Tibial nerve (tissue), 4 donors: Measurements from ENCODE around the gene KLF14. TPM values are rescaled to one million over a fixed set of nuclear protein-coding genes. Genes with fewer than 3 reads are reported as not detected.

Experiments used
- DNase-seq, 2 donors: peaks; one replicate each; pipeline ENCODE4 v3.0.0-alpha.2; 2019; ENCODE audit warnings: low spot score in 2 of 2
- H3K27ac ChIP-seq, 4 donors: fragments of 200-600 bp; sonication (generic) in 3 of 4; one replicate each; pipeline ENCODE4 v1.5.1; 2017 to 2019; ENCODE audit warnings: mild to moderate bottlenecking in 1 of 4
- H3K27me3 ChIP-seq, 2 donors: fragments of 200-600 bp; sonication (generic) in 1 of 2; one replicate each; pipeline versions ENCODE4 v1.5.1 to v1.6.0; 2017 to 2019
- H3K36me3 ChIP-seq, 3 donors: fragments of 200-600 bp; sonication (generic); one replicate each; pipeline ENCODE4 v1.5.1; 2018 to 2019
- H3K4me1 ChIP-seq, 4 donors: fragments of 200-600 bp; sonication (generic) in 3 of 4; one replicate each; pipeline ENCODE4 v1.5.1; 2017 to 2019
- H3K4me3 ChIP-seq, 4 donors: fragments of 200-600 bp; sonication (generic) in 3 of 4; one replicate each; pipeline ENCODE4 v1.5.1; 2017 to 2019; ENCODE audit warnings: mild to moderate bottlenecking in 1 of 4, moderate library complexity in 1 of 4
- H3K9me3 ChIP-seq, 4 donors: fragments of 200-600 bp; sonication (generic) in 3 of 4; one replicate each; pipeline ENCODE4 v1.5.1; 2017 to 2019
- EP300 ChIP-seq, 2 donors: sonication (generic); formaldehyde crosslinking; IDR thresholded peaks; one replicate each; pipeline ENCODE4 v1.6.1; 2017; ENCODE audit warnings: antibody characterized with exemption in 2 of 2, mild to moderate bottlenecking in 1 of 2
- POLR2A ChIP-seq, 2 donors: fragments of 450-650 bp; IDR thresholded peaks; one replicate each; pipeline ENCODE4 v1.6.1; 2017; ENCODE audit warnings: antibody characterized with exemption in 2 of 2, mild to moderate bottlenecking in 2 of 2, moderate library complexity in 2 of 2
- WGBS, 2 donors: methylation state at CpG; one replicate each; pipeline ENCODE4 v1.1.5; 2018; 5-methylcytosine and 5-hydroxymethylcytosine counted together
- total RNA-seq, 4 donors: library from RNA; depleted of rRNA; stranded (reverse); fragments of >200 nt; gene quantifications; one replicate each; pipeline ENCODE4 v1.1.0, GENCODE V29; 2016
- TF ChIP-seq, protein P1 (sequence below), 5 experiments: fragments of 200-600 bp in 3 of 5; fragments of 450-650 bp in 2 of 5; sonication (generic) in 3 of 5; IDR thresholded peaks; one replicate each; pipeline ENCODE4 v1.5.1; 2016 to 2019; ENCODE audit warnings: antibody characterized with exemption in 5 of 5, mild to moderate bottlenecking in 3 of 5, moderate library complexity in 2 of 5

Gene KLF14
- total RNA-seq, 4 donors from 2014 or later = 0.22 to 1.5 (median 0.42) TPM; not detected in 1

- H3K27me3 ChIP-seq = no peaks in the 10 kb centered on the region
- no peak overlapping the region for H3K4me3 ChIP-seq
- DNase-seq = no peak
- 66 to 69% methylated on average over 2 of the region's 2 CpGs for WGBS, 2 donors
- H3K36me3 ChIP-seq = no peaks in the 10 kb centered on the region
- H3K4me1 ChIP-seq = peaks cover 0 to 7% (median 0%) of the 10 kb centered on the region in 4 donors
- no peaks in the 10 kb centered on the region for H3K9me3 ChIP-seq
- H3K27ac ChIP-seq = no peak overlapping the region
- TF ChIP-seq, protein P1, sequence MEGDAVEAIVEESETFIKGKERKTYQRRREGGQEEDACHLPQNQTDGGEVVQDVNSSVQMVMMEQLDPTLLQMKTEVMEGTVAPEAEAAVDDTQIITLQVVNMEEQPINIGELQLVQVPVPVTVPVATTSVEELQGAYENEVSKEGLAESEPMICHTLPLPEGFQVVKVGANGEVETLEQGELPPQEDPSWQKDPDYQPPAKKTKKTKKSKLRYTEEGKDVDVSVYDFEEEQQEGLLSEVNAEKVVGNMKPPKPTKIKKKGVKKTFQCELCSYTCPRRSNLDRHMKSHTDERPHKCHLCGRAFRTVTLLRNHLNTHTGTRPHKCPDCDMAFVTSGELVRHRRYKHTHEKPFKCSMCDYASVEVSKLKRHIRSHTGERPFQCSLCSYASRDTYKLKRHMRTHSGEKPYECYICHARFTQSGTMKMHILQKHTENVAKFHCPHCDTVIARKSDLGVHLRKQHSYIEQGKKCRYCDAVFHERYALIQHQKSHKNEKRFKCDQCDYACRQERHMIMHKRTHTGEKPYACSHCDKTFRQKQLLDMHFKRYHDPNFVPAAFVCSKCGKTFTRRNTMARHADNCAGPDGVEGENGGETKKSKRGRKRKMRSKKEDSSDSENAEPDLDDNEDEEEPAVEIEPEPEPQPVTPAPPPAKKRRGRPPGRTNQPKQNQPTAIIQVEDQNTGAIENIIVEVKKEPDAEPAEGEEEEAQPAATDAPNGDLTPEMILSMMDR (IDR thresholded peaks at IDR 0.05) = no peak
- TF ChIP-seq EP300 (IDR thresholded peaks at IDR 0.05) (no peak), POLR2A (IDR thresholded peaks at IDR 0.05) (no peak)
Observed at GRCh38 chr7:130719541-130719940, 14.5 kb downstream of the KLF14 start.

DNA sequence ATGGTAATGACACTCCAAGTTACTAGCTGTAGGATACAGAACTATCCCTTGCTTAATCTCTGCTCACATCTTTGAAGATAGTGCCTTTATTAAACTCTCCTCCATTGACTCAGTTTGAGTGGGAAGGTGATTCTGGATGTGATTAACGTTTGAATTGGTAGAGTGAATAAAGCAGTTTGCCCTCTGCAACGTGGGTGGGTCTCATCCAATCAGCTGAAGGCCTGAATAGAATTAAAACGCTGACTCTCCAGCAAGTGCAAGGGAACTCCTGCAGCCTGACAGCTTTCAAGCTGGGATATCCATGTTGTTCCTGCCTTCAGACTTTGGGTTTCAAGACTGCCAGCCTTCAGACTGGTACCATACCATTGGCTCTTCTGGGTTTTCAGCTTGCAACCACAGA lies 21.6 kb downstream of the KLF14 start:
- Histone ChIP-seq H3K9me3 (no peaks in the 10 kb centered on the region), H3K27ac (no peak overlapping the region), H3K4me3 (no peak overlapping the region), H3K27me3 (no peaks in the 10 kb centered on the region), H3K4me1 (no peaks in the 10 kb centered on the region), H3K36me3 (no peaks in the 10 kb centered on the region)
- WGBS, 2 donors = 26 to 33% methylated on average over 3 of the region's 3 CpGs
- DNase-seq = no peak
- TF ChIP-seq, protein P1 (IDR thresholded peaks at IDR 0.05) = no peak
- no peak for TF ChIP-seq POLR2A (IDR thresholded peaks at IDR 0.05)
- TF ChIP-seq EP300 (IDR thresholded peaks at IDR 0.05) = no peak

- no peak overlapping the region for H3K4me3 ChIP-seq
- no peaks in the 10 kb centered on the region for H3K27me3 ChIP-seq
- no peaks in the 10 kb centered on the region for H3K4me1 ChIP-seq
- no peak overlapping the region for H3K27ac ChIP-seq
- DNase-seq = no peak
- peaks cover 0 to 7% (median 0%) of the 10 kb centered on the region in 4 donors for H3K9me3 ChIP-seq
- TF ChIP-seq EP300 (IDR thresholded peaks at IDR 0.05) (no peak), POLR2A (IDR thresholded peaks at IDR 0.05) (no peak)
- TF ChIP-seq, protein P1 (IDR thresholded peaks at IDR 0.05) = no peak
- whole genome bisulfite sequencing, 2 donors = 82 to 91% methylated on average over 4 of the region's 4 CpGs
- H3K36me3 ChIP-seq = no peaks in the 10 kb centered on the region
Observed at GRCh38 chr7:130708766-130709165, 25.2 kb downstream of the KLF14 start.

GRCh38 chr7:130708001-130708400 lies 26.0 kb downstream of the KLF14 start:
- no peak overlapping the region for H3K27ac ChIP-seq
- no peaks in the 10 kb centered on the region for H3K4me1 ChIP-seq
- no peaks in the 10 kb centered on the region for H3K36me3 ChIP-seq
- 85 to 88% methylated on average over 4 of the region's 4 CpGs for WGBS, 2 donors
- TF ChIP-seq, protein P1 (IDR thresholded peaks at IDR 0.05) = no peak
- TF ChIP-seq POLR2A (IDR thresholded peaks at IDR 0.05) (no peak), EP300 (IDR thresholded peaks at IDR 0.05) (no peak)
- H3K4me3 ChIP-seq = no peak overlapping the region
- DNase-seq = no peak
- H3K27me3 ChIP-seq = no peaks in the 10 kb centered on the region
- peaks cover 0 to 7% (median 0%) of the 10 kb centered on the region in 4 donors for H3K9me3 ChIP-seq

GRCh38 chr7:130703851-130704250 lies 30.2 kb downstream of the KLF14 start:
- TF ChIP-seq, protein P1 (IDR thresholded peaks at IDR 0.05) = no peak
- TF ChIP-seq POLR2A (IDR thresholded peaks at IDR 0.05) (no peak), EP300 (IDR thresholded peaks at IDR 0.05) (no peak)
- Histone ChIP-seq H3K27me3 (no peaks in the 10 kb centered on the region), H3K36me3 (no peaks in the 10 kb centered on the region), H3K9me3 (peaks cover 0 to 7% (median 0%) of the 10 kb centered on the region in 4 donors), H3K4me1 (no peaks in the 10 kb centered on the region), H3K4me3 (no peak overlapping the region), H3K27ac (no peak overlapping the region)
- 90 to 91% methylated on average over 1 of the region's 1 CpG for WGBS, 2 donors
- DNase-seq = no peak
